A549 (cell line): ENCODE results near the gene ENO4. TPM values are rescaled to one million over a fixed set of nuclear protein-coding genes. Genes with fewer than 3 reads are reported as not detected.

Source experiments
- ATAC-seq, 2 experiments: fragments of 200-7000 bp in 1 of 2; fragments of >200 bp in 1 of 2; cut with Nextera tagmentation in 1 of 2; cut with Tn5 transposase in 1 of 2; 3 replicates each; pipeline versions ENCODE4 v1.8.0 to v1.9.1; 2018 to 2020; ENCODE audit warnings: mild to moderate bottlenecking in 1 of 2, moderate library complexity in 1 of 2
- CTCF ChIA-PET: fragments of 300-600 bp; sonication (Branson Sonifier 250); formaldehyde crosslinking; extraction: SDS; loops from one replicate; lab custom pipeline; 2021; ENCODE audit warnings: antibody characterized with exemption, inconsistent platforms; lab: Yijun Ruan, JAX
- POLR2A ChIA-PET: fragments of 350-600 bp; formaldehyde crosslinking; extraction: SDS; loops from one replicate; lab custom pipeline; 2021; ENCODE audit warnings: antibody characterized with exemption, inconsistent platforms; lab: Yijun Ruan, JAX
- DNase-seq, 2 experiments: peaks; one replicate each; pipeline versions ENCODE4 v3.0.0 to v3.0.0-alpha.2; 2011 to 2016; ENCODE audit warnings: low read depth in 1 of 2, low spot score in 1 of 2
- FAIRE-seq: peaks from 2 replicates; lab custom pipeline; 2011; peaks lifted over from hg19 to GRCh38; lab: Jason Lieb, UNC
- H3K27ac ChIP-seq, 2 experiments: fragments of >200 bp; sonication (Bioruptor Twin); formaldehyde crosslinking; 3 replicates each; pipeline ENCODE4 v1.5.1; 2016 to 2017
- H3K4me1 ChIP-seq: fragments of >200 bp; sonication (Bioruptor Twin); formaldehyde crosslinking; 3 replicates; pipeline ENCODE4 v1.6.1; 2016
- H3K4me2 ChIP-seq: fragments of >200 bp; sonication (Bioruptor Twin); formaldehyde crosslinking; 3 replicates; pipeline ENCODE4 v1.6.1; 2016
- H3K4me3 ChIP-seq: fragments of >200 bp; sonication (Bioruptor Twin); formaldehyde crosslinking; 3 replicates; pipeline ENCODE4 v1.5.1; 2016
- H3K9me3 ChIP-seq: fragments of >200 bp; sonication (Bioruptor Twin); formaldehyde crosslinking; 3 replicates; pipeline ENCODE4 v1.6.1; 2016
- ATOH8 ChIP-seq: fragments of 250-450 bp; sonication (Bioruptor Pico); IDR thresholded peaks from 2 replicates; pipeline ENCODE4 v1.5.0; 2020; ENCODE audit warnings: low read depth, mild to moderate bottlenecking, moderate library complexity
- BHLHE40 ChIP-seq: IDR thresholded peaks from 2 replicates; pipeline ENCODE4 v1.6.1; 2012; ENCODE audit warnings: low read depth, low read length, inconsistent platforms
- CHD2 ChIP-seq: fragments of 150-350 bp; IDR thresholded peaks from 2 replicates; pipeline ENCODE4 v1.6.1; 2014; ENCODE audit warnings: low read length; ENCODE audit not compliant: partially characterized antibody
- CHD4 ChIP-seq: fragments of 200-600 bp; sonication (generic); IDR thresholded peaks from 2 replicates; pipeline ENCODE4 v1.6.1; 2016; ENCODE audit warnings: antibody characterized with exemption, mild to moderate bottlenecking, borderline replicate concordance
- EHMT2 ChIP-seq: fragments of 200-600 bp; sonication (generic); IDR thresholded peaks from 2 replicates; pipeline ENCODE4 v1.6.1; 2016; ENCODE audit warnings: antibody characterized with exemption, low read depth, mild to moderate bottlenecking, moderate library complexity
- ESRRA ChIP-seq: fragments of 150-350 bp; IDR thresholded peaks from 2 replicates; pipeline ENCODE4 v1.6.1; 2014; ENCODE audit warnings: mild to moderate bottlenecking, low read length, borderline replicate concordance
- FOSL2 ChIP-seq, 2 experiments: fragments of 450-650 bp in 1 of 2; fragments of >200 bp in 1 of 2; sonication (Bioruptor Twin) in 1 of 2; formaldehyde crosslinking; IDR thresholded peaks; 2 replicates each; pipeline versions ENCODE4 v1.5.0 to v1.6.1; 2016 to 2020; ENCODE audit warnings: mild to moderate bottlenecking in 1 of 2, moderate library complexity in 1 of 2
- GATA3 ChIP-seq: IDR thresholded peaks from 2 replicates; pipeline ENCODE4 v1.6.1; 2012; ENCODE audit warnings: borderline replicate concordance
- HDAC2 ChIP-seq: fragments of 200-600 bp; sonication (generic); IDR thresholded peaks from 2 replicates; pipeline ENCODE4 v1.6.1; 2016
- HOXA7 ChIP-seq: fragments of 250-450 bp; sonication (Bioruptor Pico); IDR thresholded peaks from 2 replicates; pipeline ENCODE4 v1.5.0; 2020; ENCODE audit warnings: mild to moderate bottlenecking, moderate library complexity
- HOXB13 ChIP-seq: fragments of 250-450 bp; sonication (Bioruptor Pico); IDR thresholded peaks from 2 replicates; pipeline ENCODE4 v1.5.0; 2020; ENCODE audit warnings: low read depth, mild to moderate bottlenecking, moderate library complexity
- HOXB5 ChIP-seq: fragments of 250-450 bp; sonication (Bioruptor Pico); IDR thresholded peaks from 2 replicates; pipeline ENCODE4 v1.5.0; 2020; ENCODE audit warnings: mild to moderate bottlenecking, moderate library complexity
- JUN ChIP-seq, 2 experiments: fragments of >200 bp; sonication (Bioruptor Twin); formaldehyde crosslinking; IDR thresholded peaks; 2 replicates in 1 of 2; 3 replicates in 1 of 2; pipeline ENCODE4 v1.6.1; 2016 to 2017
- JUNB ChIP-seq: fragments of >200 bp; sonication (Bioruptor Twin); formaldehyde crosslinking; IDR thresholded peaks from 2 replicates; pipeline ENCODE4 v1.6.1; 2016
- NPAS2 ChIP-seq: fragments of 250-450 bp; sonication (Bioruptor Pico); IDR thresholded peaks from 2 replicates; pipeline ENCODE4 v1.8.0; 2022; ENCODE audit warnings: mild to moderate bottlenecking, moderate library complexity, borderline replicate concordance
- POLR2AphosphoS2 ChIP-seq: conservative IDR thresholded peaks from 2 replicates; pipeline ENCODE4 v1.6.1; 2012; ENCODE audit warnings: low read length, improper control_type of control experiment, inconsistent platforms
- RAD21 ChIP-seq, 2 experiments: fragments of >200 bp in 1 of 2; sonication (Bioruptor Twin) in 1 of 2; formaldehyde crosslinking in 1 of 2; IDR thresholded peaks in 1 of 2; conservative IDR thresholded peaks in 1 of 2; 2 replicates in 1 of 2; 3 replicates in 1 of 2; pipeline ENCODE4 v1.6.1; 2012 to 2018; ENCODE audit warnings: inconsistent platforms in 1 of 2
- RFX5 ChIP-seq: fragments of 450-650 bp; IDR thresholded peaks from 2 replicates; pipeline ENCODE4 v1.7.1; 2014; ENCODE audit warnings: antibody characterized with exemption, mild to moderate bottlenecking, moderate library complexity
- RNF2 ChIP-seq: fragments of 200-600 bp; sonication (generic); IDR thresholded peaks from 2 replicates; pipeline ENCODE4 v1.6.1; 2016; ENCODE audit warnings: low read depth, mild to moderate bottlenecking, antibody characterized with exemption, moderate library complexity, borderline replicate concordance
- SMC3 ChIP-seq: fragments of >200 bp; sonication (Bioruptor Twin); formaldehyde crosslinking; IDR thresholded peaks from 3 replicates; pipeline ENCODE4 v1.6.1; 2018; ENCODE audit warnings: inconsistent platforms
- SREBF2 ChIP-seq: fragments of 450-650 bp; IDR thresholded peaks from 2 replicates; pipeline ENCODE4 v1.6.1; 2014; ENCODE audit warnings: mild to moderate bottlenecking, moderate library complexity
- TFCP2L1 ChIP-seq: fragments of 250-450 bp; sonication (Bioruptor Pico); IDR thresholded peaks from 2 replicates; pipeline ENCODE4 v1.5.0; 2021; ENCODE audit warnings: mild to moderate bottlenecking
- USF2 ChIP-seq: fragments of 450-650 bp; IDR thresholded peaks from 2 replicates; pipeline ENCODE4 v1.6.1; 2014; ENCODE audit warnings: antibody characterized with exemption
- ZFP36 ChIP-seq: fragments of 450-650 bp; IDR thresholded peaks from 2 replicates; pipeline ENCODE4 v1.6.1; 2014; ENCODE audit warnings: borderline replicate concordance; ENCODE audit not compliant: partially characterized antibody
- ZSCAN20 ChIP-seq: fragments of 250-450 bp; sonication (Bioruptor Pico); IDR thresholded peaks from 2 replicates; pipeline ENCODE4 v1.8.0; 2022; ENCODE audit warnings: mild to moderate bottlenecking, moderate library complexity
- WGBS: methylation state at CpG from one replicate; pipeline ENCODE4 v1.1.6; 2017; ENCODE audit errors: missing lambda C conversion rate; 5-methylcytosine and 5-hydroxymethylcytosine counted together
- polyA plus RNA-seq, 4 experiments: library from polyadenylated mRNA; depleted of rRNA in 3 of 4; stranded (reverse); fragments of >200 nt; fragmentation: RNase III in 1 of 4; extraction: RNeasy Plus Mini Kit Qiagen cat#74134 plus additional on column Dnase treatment in 1 of 4; gene quantifications; 2 replicates in 3 of 4; 3 replicates in 1 of 4; pipeline ENCODE4 v1.2.3, GENCODE V29; 2011 to 2017
- TF ChIP-seq, protein P1 (sequence below): fragments of >200 bp; sonication (Bioruptor Twin); formaldehyde crosslinking; IDR thresholded peaks from 3 replicates; pipeline ENCODE4 v1.5.1; 2016
- TF ChIP-seq, protein P2 (sequence below): fragments of 150-350 bp; IDR thresholded peaks from 2 replicates; pipeline ENCODE4 v1.6.1; 2014; ENCODE audit warnings: low read depth, mild to moderate bottlenecking, low read length
- TF ChIP-seq, protein P3 (sequence below): fragments of 250-450 bp; sonication (Bioruptor Pico); IDR thresholded peaks from 2 replicates; pipeline ENCODE4 v1.5.0; 2021; ENCODE audit warnings: mild to moderate bottlenecking, moderate library complexity, borderline replicate concordance

Gene ENO4
- polyA plus RNA-seq, 2 of the 4 experiments (the other 2 are of a cell fraction) = 0.39 to 0.47 TPM

DNA sequence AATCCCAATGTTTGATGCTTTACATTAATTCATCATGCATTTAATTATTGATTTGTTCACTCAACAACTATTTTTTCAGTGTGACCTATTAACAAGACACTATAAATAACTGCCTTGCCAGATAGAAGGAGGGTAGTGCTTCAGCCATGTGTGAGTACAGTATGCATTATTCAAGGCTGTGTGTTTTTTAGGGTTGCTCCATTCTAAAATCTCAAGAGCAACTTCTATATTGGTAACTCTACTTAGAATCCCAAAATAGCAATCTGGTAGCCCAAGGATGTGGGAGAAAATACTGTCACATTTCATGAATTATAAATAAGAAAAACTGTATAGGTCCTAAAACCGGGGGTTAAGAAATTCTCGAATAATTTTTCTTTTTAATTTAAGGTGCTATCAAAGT lies 69.9 kb downstream of the ENO4 start:
- no peak for ATAC-seq
- no peak for TF ChIP-seq ESRRA
- TF ChIP-seq SMC3 = no peak
- no peak for TF ChIP-seq RNF2
- no peak for TF ChIP-seq GATA3
- TF ChIP-seq POLR2AphosphoS2 = no peak
- TF ChIP-seq SREBF2 = no peak
- no peak for TF ChIP-seq HOXB5 (CRISPR knock-in tag)
- no peak for TF ChIP-seq BHLHE40
- no peak for TF ChIP-seq JUN (IDR thresholded peaks at IDR 0.05)
- no peak for TF ChIP-seq ZFP36

GRCh38 chr10:116919706-116920105 lies 70.4 kb downstream of the ENO4 start:
- no peak for DNase-seq
- Histone ChIP-seq H3K27ac (no peak overlapping the region), H3K9me3 (no peaks in the 10 kb centered on the region), H3K4me1 (no peaks in the 10 kb centered on the region), H3K4me2 (no peak overlapping the region), H3K4me3 (no peak overlapping the region)
- TF ChIP-seq EHMT2 = no peak
- no peak for TF ChIP-seq ATOH8 (CRISPR knock-in tag)
- no peak for TF ChIP-seq CHD4
- TF ChIP-seq JUNB = no peak
- TF ChIP-seq CHD2 = no peak
- TF ChIP-seq, protein P1, sequence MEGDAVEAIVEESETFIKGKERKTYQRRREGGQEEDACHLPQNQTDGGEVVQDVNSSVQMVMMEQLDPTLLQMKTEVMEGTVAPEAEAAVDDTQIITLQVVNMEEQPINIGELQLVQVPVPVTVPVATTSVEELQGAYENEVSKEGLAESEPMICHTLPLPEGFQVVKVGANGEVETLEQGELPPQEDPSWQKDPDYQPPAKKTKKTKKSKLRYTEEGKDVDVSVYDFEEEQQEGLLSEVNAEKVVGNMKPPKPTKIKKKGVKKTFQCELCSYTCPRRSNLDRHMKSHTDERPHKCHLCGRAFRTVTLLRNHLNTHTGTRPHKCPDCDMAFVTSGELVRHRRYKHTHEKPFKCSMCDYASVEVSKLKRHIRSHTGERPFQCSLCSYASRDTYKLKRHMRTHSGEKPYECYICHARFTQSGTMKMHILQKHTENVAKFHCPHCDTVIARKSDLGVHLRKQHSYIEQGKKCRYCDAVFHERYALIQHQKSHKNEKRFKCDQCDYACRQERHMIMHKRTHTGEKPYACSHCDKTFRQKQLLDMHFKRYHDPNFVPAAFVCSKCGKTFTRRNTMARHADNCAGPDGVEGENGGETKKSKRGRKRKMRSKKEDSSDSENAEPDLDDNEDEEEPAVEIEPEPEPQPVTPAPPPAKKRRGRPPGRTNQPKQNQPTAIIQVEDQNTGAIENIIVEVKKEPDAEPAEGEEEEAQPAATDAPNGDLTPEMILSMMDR = no peak
- no peak for TF ChIP-seq HDAC2
- TF ChIP-seq JUN (IDR thresholded peaks at IDR 0.05) = no peak
- no peak for TF ChIP-seq POLR2AphosphoS2
- no peak for TF ChIP-seq TFCP2L1
- TF ChIP-seq HOXA7 = no peak
- no peak for TF ChIP-seq NPAS2 (CRISPR knock-in tag)
- no peak for TF ChIP-seq USF2
- no peak for FAIRE-seq
- POLR2A ChIA-PET = no interaction called here
- WGBS = 54% methylated on average over 2 of the region's 2 CpGs
- no peak for ATAC-seq
- CTCF ChIA-PET = interaction anchor here (0.6 to 1.3 kb wide), 3 partner anchors 27 to 248 kb away, joined by 3 to 5 read pairs (median 4); no protein-coding TSS in a partner anchor

More for the DNA sequence above, 69.9 kb downstream of the ENO4 start:
- CTCF ChIA-PET = interaction anchor here (0.6 to 1.3 kb wide), 2 partner anchors 26 to 123 kb away, joined by 3 to 4 read pairs; no protein-coding TSS in a partner anchor
- no peak for FAIRE-seq
- Histone ChIP-seq H3K4me2 (no peak overlapping the region), H3K9me3 (no peaks in the 10 kb centered on the region), H3K27ac (no peak overlapping the region), H3K4me3 (no peak overlapping the region), H3K4me1 (no peaks in the 10 kb centered on the region)
- no peak for DNase-seq
- POLR2A ChIA-PET = no interaction called here
- 94% methylated on average over 2 of the region's 2 CpGs for WGBS

- ChIA-PET POLR2A (no interaction called here), CTCF (no interaction called here)
- Histone ChIP-seq H3K27ac (no peak overlapping the region), H3K9me3 (no peaks in the 10 kb centered on the region), H3K4me3 (no peak overlapping the region), H3K4me1 (no peaks in the 10 kb centered on the region), H3K4me2 (no peak overlapping the region)
- DNase-seq = no peak
- WGBS = 90% methylated on average over 3 of the region's 3 CpGs
- no peak for FAIRE-seq
- ATAC-seq = no peak
- TF ChIP-seq USF2 (no peak), GATA3 (no peak), RAD21 (conservative IDR thresholded peaks at IDR 0.05 in 1 of 2, IDR thresholded peaks at IDR 0.05 in 1 of 2) (no peak), EHMT2 (no peak), HOXB13 (CRISPR knock-in tag) (no peak), JUN (IDR thresholded peaks at IDR 0.05) (no peak), FOSL2 (IDR thresholded peaks at IDR 0.05) (no peak), FOSL2 (CRISPR knock-in tag; IDR thresholded peaks at IDR 0.05) (no peak), POLR2AphosphoS2 (no peak), ZSCAN20 (CRISPR knock-in tag) (no peak), RFX5 (no peak), HOXA7 (no peak)
- TF ChIP-seq, protein P2, sequence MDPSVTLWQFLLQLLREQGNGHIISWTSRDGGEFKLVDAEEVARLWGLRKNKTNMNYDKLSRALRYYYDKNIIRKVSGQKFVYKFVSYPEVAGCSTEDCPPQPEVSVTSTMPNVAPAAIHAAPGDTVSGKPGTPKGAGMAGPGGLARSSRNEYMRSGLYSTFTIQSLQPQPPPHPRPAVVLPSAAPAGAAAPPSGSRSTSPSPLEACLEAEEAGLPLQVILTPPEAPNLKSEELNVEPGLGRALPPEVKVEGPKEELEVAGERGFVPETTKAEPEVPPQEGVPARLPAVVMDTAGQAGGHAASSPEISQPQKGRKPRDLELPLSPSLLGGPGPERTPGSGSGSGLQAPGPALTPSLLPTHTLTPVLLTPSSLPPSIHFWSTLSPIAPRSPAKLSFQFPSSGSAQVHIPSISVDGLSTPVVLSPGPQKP = no peak
- TF ChIP-seq, protein P3, sequence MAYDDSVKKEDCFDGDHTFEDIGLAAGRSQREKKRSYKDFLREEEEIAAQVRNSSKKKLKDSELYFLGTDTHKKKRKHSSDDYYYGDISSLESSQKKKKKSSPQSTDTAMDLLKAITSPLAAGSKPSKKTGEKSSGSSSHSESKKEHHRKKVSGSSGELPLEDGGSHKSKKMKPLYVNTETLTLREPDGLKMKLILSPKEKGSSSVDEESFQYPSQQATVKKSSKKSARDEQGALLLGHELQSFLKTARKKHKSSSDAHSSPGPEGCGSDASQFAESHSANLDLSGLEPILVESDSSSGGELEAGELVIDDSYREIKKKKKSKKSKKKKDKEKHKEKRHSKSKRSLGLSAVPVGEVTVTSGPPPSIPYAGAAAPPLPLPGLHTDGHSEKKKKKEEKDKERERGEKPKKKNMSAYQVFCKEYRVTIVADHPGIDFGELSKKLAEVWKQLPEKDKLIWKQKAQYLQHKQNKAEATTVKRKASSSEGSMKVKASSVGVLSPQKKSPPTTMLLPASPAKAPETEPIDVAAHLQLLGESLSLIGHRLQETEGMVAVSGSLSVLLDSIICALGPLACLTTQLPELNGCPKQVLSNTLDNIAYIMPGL (CRISPR knock-in tag) = no peak
These were observed 75.8 kb downstream of the ENO4 start for GRCh38 chr10:116925056-116925455.
